ENCODE data around the gene NRN1L.

GRCh38 chr16:67926181-67926750 lies 41.6 kb downstream of the NRN1L start:
- no peak for TF ChIP-seq EZH2 (IDR thresholded peaks at IDR 0.05; ENCODE audit: low read length, unreplicated experiment)
- TF ChIP-seq, protein P1, sequence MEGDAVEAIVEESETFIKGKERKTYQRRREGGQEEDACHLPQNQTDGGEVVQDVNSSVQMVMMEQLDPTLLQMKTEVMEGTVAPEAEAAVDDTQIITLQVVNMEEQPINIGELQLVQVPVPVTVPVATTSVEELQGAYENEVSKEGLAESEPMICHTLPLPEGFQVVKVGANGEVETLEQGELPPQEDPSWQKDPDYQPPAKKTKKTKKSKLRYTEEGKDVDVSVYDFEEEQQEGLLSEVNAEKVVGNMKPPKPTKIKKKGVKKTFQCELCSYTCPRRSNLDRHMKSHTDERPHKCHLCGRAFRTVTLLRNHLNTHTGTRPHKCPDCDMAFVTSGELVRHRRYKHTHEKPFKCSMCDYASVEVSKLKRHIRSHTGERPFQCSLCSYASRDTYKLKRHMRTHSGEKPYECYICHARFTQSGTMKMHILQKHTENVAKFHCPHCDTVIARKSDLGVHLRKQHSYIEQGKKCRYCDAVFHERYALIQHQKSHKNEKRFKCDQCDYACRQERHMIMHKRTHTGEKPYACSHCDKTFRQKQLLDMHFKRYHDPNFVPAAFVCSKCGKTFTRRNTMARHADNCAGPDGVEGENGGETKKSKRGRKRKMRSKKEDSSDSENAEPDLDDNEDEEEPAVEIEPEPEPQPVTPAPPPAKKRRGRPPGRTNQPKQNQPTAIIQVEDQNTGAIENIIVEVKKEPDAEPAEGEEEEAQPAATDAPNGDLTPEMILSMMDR (conservative IDR thresholded peaks at IDR 0.05; ENCODE audit: low read depth, low read length): no peak; the same call in 1 of the 2 replicates
- TF ChIP-seq EZH2phosphoT487 (IDR thresholded peaks at IDR 0.05; ENCODE audit: borderline replicate concordance, low read length): no peak
